GM15510 (cell line): Measurements from ENCODE around the gene ARMH1.

Source experiments
- POLR2A ChIP-seq: IDR thresholded peaks from 3 replicates; pipeline ENCODE4 v1.6.1; 2011; ENCODE audit warnings: borderline replicate concordance; ENCODE audit not compliant: insufficient read length; ENCODE audit errors: extremely low read depth

Gene ARMH1

GRCh38 chr1:44653107-44653964, 21.2 kb upstream of the ARMH1 start:
- TF ChIP-seq POLR2A: no peak

- TF ChIP-seq POLR2A: no peak
These were observed 19.8 kb upstream of the ARMH1 start for GRCh38 chr1:44654621-44655187.

- no peak for TF ChIP-seq POLR2A
These were observed 18.9 kb upstream of the ARMH1 start for GRCh38 chr1:44655609-44656008.

DNA sequence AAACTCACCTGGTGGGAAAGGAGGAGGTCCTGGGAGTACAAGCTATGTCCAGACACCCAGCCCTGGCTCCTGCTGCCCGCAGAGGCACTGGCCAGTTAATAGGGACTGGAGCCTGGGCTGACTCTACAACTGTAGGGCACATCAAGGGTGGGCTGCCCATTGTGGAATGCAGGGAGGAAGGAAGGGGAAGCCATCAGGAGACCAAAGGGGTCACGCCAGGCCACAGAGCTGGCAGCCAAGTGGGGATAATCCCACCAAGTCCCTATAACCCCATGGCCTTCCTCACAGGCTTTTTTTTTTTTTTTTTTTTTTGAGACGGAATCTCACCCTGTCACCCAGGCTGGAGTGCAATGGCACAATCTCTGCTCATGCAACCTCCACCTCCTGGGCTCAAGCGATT, 14.9 kb upstream of the ARMH1 start:
- TF ChIP-seq POLR2A: no peak

DNA sequence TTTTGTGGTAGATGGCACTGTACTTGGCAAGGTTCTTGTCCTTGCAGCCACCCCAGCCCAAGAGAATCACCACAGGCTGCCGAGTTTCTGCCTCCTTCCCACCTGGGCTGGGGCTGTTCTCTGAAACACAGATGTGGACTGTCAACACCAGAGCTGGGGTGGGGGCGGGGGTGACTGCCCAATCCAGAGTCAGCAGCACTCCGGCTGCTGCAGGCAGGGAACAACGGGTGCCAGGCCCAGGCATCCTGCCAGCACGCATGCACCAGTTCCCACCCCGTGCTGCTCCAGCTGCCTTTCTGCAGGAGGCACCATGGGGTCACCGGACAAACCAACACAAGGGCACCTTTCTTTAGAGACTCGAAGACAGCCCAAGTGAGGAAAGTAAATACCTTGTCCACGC, 14.3 kb upstream of the ARMH1 start:
- no peak for TF ChIP-seq POLR2A

DNA sequence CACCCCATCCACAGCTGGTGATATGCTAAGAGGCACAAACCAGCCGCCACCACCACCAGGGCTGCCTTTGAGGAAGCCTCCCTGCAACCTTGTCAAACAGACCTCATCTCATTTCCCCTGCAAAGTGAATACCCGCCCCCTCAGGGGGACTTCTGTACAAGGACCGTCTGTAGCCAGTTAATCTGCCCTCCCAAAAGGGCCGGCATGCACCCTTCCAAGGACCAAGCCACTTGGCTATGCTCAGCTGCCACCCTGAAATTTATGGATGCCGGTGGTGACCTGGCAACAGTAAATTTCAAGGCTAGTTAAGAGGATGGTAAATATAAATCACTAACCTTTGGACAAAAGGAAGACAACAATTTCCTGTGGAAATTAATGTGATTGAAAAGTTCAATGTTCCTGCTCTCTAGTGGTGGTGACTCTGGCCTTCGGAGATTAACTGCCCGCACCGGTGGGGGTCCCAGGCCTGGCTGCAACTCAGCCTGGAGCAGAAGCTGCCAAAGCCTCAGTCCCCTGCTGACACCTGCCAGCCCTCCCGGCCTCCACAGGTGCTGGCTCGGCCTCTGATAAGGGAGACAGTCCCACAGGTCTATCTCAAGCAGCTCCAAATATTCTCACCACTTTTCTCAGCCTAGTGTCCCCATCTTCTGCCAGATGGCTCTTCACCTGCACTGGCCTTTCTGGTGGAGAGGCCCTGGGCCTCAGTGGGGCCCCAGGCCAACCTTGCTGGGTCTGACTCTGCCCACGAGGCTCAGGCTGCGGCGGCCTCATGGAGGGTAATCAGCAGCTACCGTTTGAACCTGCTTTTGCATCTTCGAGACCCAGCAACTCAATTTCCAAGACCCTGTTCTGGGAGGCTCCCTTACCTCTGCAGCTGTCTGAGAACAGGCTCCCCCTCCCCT, 12.5 kb upstream of the ARMH1 start:
- no peak for TF ChIP-seq POLR2A

DNA sequence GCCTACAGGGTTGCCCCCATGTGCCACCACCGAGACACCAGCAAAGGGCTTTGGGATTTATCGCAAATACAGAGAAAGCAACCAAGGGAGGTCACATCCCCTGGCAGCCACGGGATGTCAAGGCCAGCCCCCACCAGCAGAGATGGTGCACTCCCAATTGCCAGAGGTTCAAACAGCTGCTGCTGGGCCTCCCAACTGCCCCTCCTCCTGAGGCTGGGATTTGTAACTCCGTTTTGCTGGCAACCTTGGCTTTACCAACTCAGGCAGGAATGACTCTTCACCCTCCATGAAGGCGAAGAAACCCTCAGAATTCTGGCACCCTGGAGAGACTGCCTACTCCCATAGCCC, 11.9 kb upstream of the ARMH1 start:
- TF ChIP-seq POLR2A: no peak

- TF ChIP-seq POLR2A: no peak
These were observed 11.1 kb upstream of the ARMH1 start for GRCh38 chr1:44663417-44663816.

DNA sequence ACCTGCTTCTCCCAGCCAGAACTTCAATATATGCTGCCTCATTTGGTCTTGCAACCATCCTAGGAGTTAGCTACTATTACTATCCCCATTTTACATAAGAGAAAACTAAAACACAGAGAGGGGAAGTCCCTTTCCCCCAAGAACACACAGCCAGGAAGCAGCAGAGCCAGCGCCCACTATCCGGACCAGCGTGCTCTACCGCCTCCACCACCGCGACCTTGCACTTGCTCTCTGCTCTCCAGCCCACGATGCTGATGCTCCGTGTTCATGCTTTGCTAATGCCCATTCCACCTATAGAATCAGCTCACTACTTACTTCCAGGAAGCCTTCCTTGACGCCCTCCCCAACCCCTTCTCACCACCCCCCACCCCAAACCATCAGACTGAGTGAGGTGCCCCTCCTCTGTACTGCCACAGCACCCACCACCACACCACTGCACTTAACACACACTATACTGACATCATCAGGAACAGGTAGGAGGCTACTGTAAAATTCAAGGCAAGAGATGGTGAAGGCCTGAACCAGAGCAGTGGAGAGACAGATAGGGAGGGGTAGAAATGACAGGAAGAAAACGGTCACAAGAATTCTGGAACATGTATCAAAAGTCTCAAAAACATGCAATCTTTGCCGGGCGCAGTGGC, 9.7 kb upstream of the ARMH1 start:
- no peak for TF ChIP-seq POLR2A

GRCh38 chr1:44670751-44671640, 3.5 kb upstream of the ARMH1 start:
- TF ChIP-seq POLR2A: no peak

GRCh38 chr1:44672254-44672955, 2.1 kb upstream of the ARMH1 start:
- TF ChIP-seq POLR2A: no peak

GRCh38 chr1:44672961-44673674, 1.4 kb upstream of the ARMH1 start:
- no peak for TF ChIP-seq POLR2A

DNA sequence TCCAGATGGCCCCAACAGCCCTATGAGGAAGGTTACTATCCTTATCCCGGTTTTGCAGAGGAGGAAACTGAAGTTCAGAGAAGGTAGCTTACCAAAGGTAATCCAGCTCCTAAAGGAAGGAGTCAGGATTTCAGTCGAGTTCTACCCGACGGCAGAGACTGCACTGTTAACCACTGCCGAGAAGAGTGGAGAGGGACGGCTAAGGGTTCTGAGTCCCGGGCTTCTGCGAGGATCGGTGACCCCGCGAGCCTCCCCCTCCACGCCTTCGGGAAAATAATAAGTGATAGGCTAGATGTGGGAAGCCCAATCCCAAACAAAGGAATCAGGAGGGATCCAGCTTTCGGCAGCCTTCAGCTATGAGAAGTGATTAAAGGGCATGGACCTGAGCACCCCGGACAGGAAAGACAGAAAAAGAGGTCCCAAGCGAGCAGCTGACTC, 820 bp upstream of the ARMH1 start:
- no peak for TF ChIP-seq POLR2A

- TF ChIP-seq POLR2A: no peak
These were observed 672 bp downstream of the ARMH1 start for GRCh38 chr1:44675186-44675585.
